NCI-H524 (cell line): ENCODE data around the gene MTNR1A.

Experiments used
- DNase-seq, 2 experiments: peaks; one replicate each; lab custom pipeline; 2025; lab: John Stamatoyannopoulos, UW

Gene MTNR1A

GRCh38 chr4:186554914-186555827 is at the start of gene MTNR1A:
TSS of gene MTNR1A (minus strand) at chr4:186555567. CDS start at chr4:186555365, 202 bp downstream.
- DNase-seq: peak in 1 of 2 experiments; percentile 10

GRCh38 chr4:186604124-186604807 is 48.9 kb upstream of the MTNR1A start:
- no peak for DNase-seq

GRCh38 chr4:186602978-186603377 is 47.6 kb upstream of the MTNR1A start:
- DNase-seq: no peak

GRCh38 chr4:186599483-186599882 is 44.1 kb upstream of the MTNR1A start:
- no peak for DNase-seq

GRCh38 chr4:186598686-186599085 is 43.3 kb upstream of the MTNR1A start:
- no peak for DNase-seq

- DNase-seq: no peak
Observed at GRCh38 chr4:186596850-186597390, 41.6 kb upstream of the MTNR1A start.

- DNase-seq: no peak
Observed at GRCh38 chr4:186596346-186596745, 41.0 kb upstream of the MTNR1A start.

- no peak for DNase-seq
Observed at GRCh38 chr4:186593587-186593973, 38.2 kb upstream of the MTNR1A start.

GRCh38 chr4:186592966-186593586 is 37.7 kb upstream of the MTNR1A start:
- DNase-seq: no peak

- DNase-seq: no peak
Observed at GRCh38 chr4:186592445-186592844, 37.1 kb upstream of the MTNR1A start.

GRCh38 chr4:186591651-186592050 is 36.3 kb upstream of the MTNR1A start:
- DNase-seq: no peak

GRCh38 chr4:186588503-186588902 is 33.1 kb upstream of the MTNR1A start:
- DNase-seq: no peak

- DNase-seq: peak in 1 of 2 experiments; percentile 22
Observed at GRCh38 chr4:186587416-186588018, 32.1 kb upstream of the MTNR1A start.

- DNase-seq: no peak
Observed at GRCh38 chr4:186586205-186586604, 30.8 kb upstream of the MTNR1A start.

GRCh38 chr4:186584912-186585311 is 29.5 kb upstream of the MTNR1A start:
- no peak for DNase-seq

GRCh38 chr4:186581421-186581820 is 26.1 kb upstream of the MTNR1A start:
- DNase-seq: no peak

GRCh38 chr4:186580669-186581068 is 25.3 kb upstream of the MTNR1A start:
- no peak for DNase-seq

- no peak for DNase-seq
Observed at GRCh38 chr4:186570193-186570996, 15.0 kb upstream of the MTNR1A start.

- no peak for DNase-seq
Observed at GRCh38 chr4:186569533-186570192, 14.3 kb upstream of the MTNR1A start.

- no peak for DNase-seq
Observed at GRCh38 chr4:186566068-186566467, 10.7 kb upstream of the MTNR1A start.

- no peak for DNase-seq
Observed at GRCh38 chr4:186563761-186564160, 8.4 kb upstream of the MTNR1A start.
